Suprapubic skin (tissue), 4 donors: ENCODE measurements around the gene KANSL1. TPM values are rescaled to one million over a fixed set of nuclear protein-coding genes. Genes with fewer than 3 reads are reported as not detected.
A peak's percentile ranks its signal among the peaks of the same experiment; 100 is the strongest.

Experiments
- DNase-seq, 2 donors: peaks; one replicate each; pipeline ENCODE4 v3.0.0-alpha.2; 2019; ENCODE audit warnings: low spot score in 2 of 2
- H3K27ac ChIP-seq: fragments of 200-600 bp; sonication (generic); one replicate; pipeline ENCODE4 v1.5.1; 2019
- H3K27me3 ChIP-seq: fragments of 200-600 bp; sonication (generic); one replicate; pipeline ENCODE4 v1.5.1; 2019
- H3K36me3 ChIP-seq: fragments of 200-600 bp; sonication (generic); one replicate; pipeline ENCODE4 v1.5.1; 2019
- H3K4me1 ChIP-seq: fragments of 200-600 bp; sonication (generic); one replicate; pipeline ENCODE4 v1.5.1; 2019
- H3K4me3 ChIP-seq: fragments of 200-600 bp; sonication (generic); one replicate; pipeline ENCODE4 v1.5.1; 2019; ENCODE audit warnings: mild to moderate bottlenecking
- H3K9me3 ChIP-seq: fragments of 200-600 bp; sonication (generic); one replicate; pipeline ENCODE4 v1.5.1; 2019
- EP300 ChIP-seq: sonication (generic); formaldehyde crosslinking; IDR thresholded peaks from one replicate; pipeline ENCODE4 v1.6.1; 2017; ENCODE audit warnings: antibody characterized with exemption
- POLR2A ChIP-seq, 2 donors: fragments of 450-650 bp; IDR thresholded peaks; one replicate each; pipeline ENCODE4 v1.6.1; 2017; ENCODE audit warnings: antibody characterized with exemption in 2 of 2, mild to moderate bottlenecking in 2 of 2, moderate library complexity in 2 of 2
- POLR2AphosphoS5 ChIP-seq, 3 donors: sonication (generic); formaldehyde crosslinking; IDR thresholded peaks; one replicate each; pipeline ENCODE4 v1.6.1; 2017; ENCODE audit warnings: antibody characterized with exemption in 3 of 3
- WGBS: methylation state at CpG from one replicate; pipeline ENCODE4 v1.1.5; 2018; 5-methylcytosine and 5-hydroxymethylcytosine counted together
- total RNA-seq, 4 donors: library from RNA; depleted of rRNA; stranded (reverse); fragments of >200 nt; gene quantifications; one replicate each; pipeline ENCODE4 v1.1.0, GENCODE V29; 2016
- TF ChIP-seq, protein P1 (sequence below), 2 donors: fragments of 200-600 bp in 1 of 2; fragments of 450-650 bp in 1 of 2; sonication (generic) in 1 of 2; IDR thresholded peaks; one replicate each; pipeline ENCODE4 v1.5.1; 2016 to 2019; ENCODE audit warnings: antibody characterized with exemption in 2 of 2, mild to moderate bottlenecking in 1 of 2, moderate library complexity in 1 of 2

The KANSL1 gene
- total RNA-seq, 4 donors from 2014 or later: 68.2 to 187 (median 79.0) TPM

GRCh38 chr17:46002973-46003316, 190.3 kb downstream of the KANSL1 start:
- Histone ChIP-seq H3K27ac (no peak overlapping the region), H3K27me3 (no peaks in the 10 kb centered on the region), H3K4me3 (no peak overlapping the region), H3K4me1 (peaks cover 9% of the 10 kb centered on the region), H3K36me3 (no peaks in the 10 kb centered on the region), H3K9me3 (no peaks in the 10 kb centered on the region)
- TF ChIP-seq, protein P1, sequence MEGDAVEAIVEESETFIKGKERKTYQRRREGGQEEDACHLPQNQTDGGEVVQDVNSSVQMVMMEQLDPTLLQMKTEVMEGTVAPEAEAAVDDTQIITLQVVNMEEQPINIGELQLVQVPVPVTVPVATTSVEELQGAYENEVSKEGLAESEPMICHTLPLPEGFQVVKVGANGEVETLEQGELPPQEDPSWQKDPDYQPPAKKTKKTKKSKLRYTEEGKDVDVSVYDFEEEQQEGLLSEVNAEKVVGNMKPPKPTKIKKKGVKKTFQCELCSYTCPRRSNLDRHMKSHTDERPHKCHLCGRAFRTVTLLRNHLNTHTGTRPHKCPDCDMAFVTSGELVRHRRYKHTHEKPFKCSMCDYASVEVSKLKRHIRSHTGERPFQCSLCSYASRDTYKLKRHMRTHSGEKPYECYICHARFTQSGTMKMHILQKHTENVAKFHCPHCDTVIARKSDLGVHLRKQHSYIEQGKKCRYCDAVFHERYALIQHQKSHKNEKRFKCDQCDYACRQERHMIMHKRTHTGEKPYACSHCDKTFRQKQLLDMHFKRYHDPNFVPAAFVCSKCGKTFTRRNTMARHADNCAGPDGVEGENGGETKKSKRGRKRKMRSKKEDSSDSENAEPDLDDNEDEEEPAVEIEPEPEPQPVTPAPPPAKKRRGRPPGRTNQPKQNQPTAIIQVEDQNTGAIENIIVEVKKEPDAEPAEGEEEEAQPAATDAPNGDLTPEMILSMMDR (IDR thresholded peaks at IDR 0.05): no peak
- TF ChIP-seq POLR2A (IDR thresholded peaks at IDR 0.05) (no peak), POLR2AphosphoS5 (IDR thresholded peaks at IDR 0.05) (no peak), EP300 (no peak)
- no peak for DNase-seq
- WGBS: 82% methylated on average over 7 of the region's 7 CpGs

- TF ChIP-seq POLR2AphosphoS5 (IDR thresholded peaks at IDR 0.05) (no peak), EP300 (no peak), POLR2A (IDR thresholded peaks at IDR 0.05) (no peak)
- TF ChIP-seq, protein P1 (IDR thresholded peaks at IDR 0.05): peak; percentile 93 to 97
- H3K4me1 ChIP-seq: peaks cover 9% of the 10 kb centered on the region
- no peaks in the 10 kb centered on the region for H3K36me3 ChIP-seq
- 29% methylated on average over 8 of the region's 8 CpGs for WGBS
- no peak overlapping the region for H3K27ac ChIP-seq
- no peak for DNase-seq
- H3K4me3 ChIP-seq: no peak overlapping the region
- no peaks in the 10 kb centered on the region for H3K9me3 ChIP-seq
- H3K27me3 ChIP-seq: no peaks in the 10 kb centered on the region
Observed at GRCh38 chr17:46002311-46002972, 190.8 kb downstream of the KANSL1 start.

DNA sequence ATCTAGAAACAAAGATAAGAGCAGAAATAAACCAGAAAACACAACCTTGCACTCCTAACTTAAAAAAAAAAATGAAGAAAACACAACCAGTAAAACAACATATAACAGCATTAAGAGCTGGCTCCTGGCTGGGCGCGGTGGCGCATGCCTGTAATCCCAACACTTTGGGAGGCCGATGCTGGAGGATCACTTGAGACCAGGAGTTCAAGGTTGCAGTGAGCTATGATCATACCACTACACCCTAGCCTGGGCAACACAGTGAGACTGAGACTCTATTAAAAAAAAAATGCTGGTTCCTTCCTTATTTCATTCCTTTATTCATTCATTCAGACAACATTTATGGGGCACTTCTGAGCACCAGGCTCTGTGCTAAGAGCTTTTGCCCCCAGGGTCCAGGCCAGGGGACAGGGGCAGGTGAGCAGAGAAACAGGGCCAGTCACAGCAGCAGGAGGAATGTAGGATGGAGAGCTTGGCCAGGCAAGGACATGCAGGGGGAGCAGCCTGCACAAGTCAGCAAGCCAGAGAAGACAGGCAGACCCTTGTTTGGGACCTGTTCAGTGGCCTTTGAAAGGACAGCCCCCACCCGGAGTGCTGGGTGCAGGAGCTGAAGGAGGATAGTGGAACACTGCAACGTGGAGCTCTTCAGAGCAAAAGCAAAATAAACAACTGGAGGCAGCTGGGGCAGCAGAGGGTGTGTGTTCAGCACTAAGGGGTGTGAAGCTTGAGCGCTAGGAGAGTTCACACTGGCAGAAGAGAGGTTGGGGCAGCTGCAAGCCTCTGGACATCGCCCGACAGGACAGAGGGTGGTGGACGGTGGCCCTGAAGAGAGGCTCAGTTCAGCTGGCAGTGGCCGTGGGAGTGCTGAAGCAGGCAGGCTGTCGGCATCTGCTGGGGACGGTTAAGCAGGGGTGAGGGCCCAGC, 191.6 kb downstream of the KANSL1 start:
- Histone ChIP-seq H3K36me3 (no peaks in the 10 kb centered on the region), H3K9me3 (no peaks in the 10 kb centered on the region), H3K27me3 (no peaks in the 10 kb centered on the region), H3K4me1 (peaks cover 9% of the 10 kb centered on the region), H3K27ac (no peak overlapping the region), H3K4me3 (no peak overlapping the region)
- TF ChIP-seq EP300 (no peak), POLR2A (IDR thresholded peaks at IDR 0.05) (no peak), POLR2AphosphoS5 (IDR thresholded peaks at IDR 0.05) (no peak)
- TF ChIP-seq, protein P1 (IDR thresholded peaks at IDR 0.05): no peak
- 85% methylated on average over 13 of the region's 13 CpGs for WGBS
- no peak for DNase-seq

- no peak overlapping the region for H3K4me3 ChIP-seq
- TF ChIP-seq POLR2A (IDR thresholded peaks at IDR 0.05): no peak
- TF ChIP-seq, protein P1 (IDR thresholded peaks at IDR 0.05): no peak
- no peak for TF ChIP-seq EP300
- TF ChIP-seq POLR2AphosphoS5 (IDR thresholded peaks at IDR 0.05): no peak
- H3K36me3 ChIP-seq: no peaks in the 10 kb centered on the region
- WGBS: 28% methylated on average over 2 of the region's 2 CpGs
- no peak overlapping the region for H3K27ac ChIP-seq
- no peaks in the 10 kb centered on the region for H3K27me3 ChIP-seq
- H3K4me1 ChIP-seq: peaks cover 9% of the 10 kb centered on the region
- no peak for DNase-seq
- no peaks in the 10 kb centered on the region for H3K9me3 ChIP-seq
Observed at GRCh38 chr17:46000757-46001156, 192.5 kb downstream of the KANSL1 start.

DNA sequence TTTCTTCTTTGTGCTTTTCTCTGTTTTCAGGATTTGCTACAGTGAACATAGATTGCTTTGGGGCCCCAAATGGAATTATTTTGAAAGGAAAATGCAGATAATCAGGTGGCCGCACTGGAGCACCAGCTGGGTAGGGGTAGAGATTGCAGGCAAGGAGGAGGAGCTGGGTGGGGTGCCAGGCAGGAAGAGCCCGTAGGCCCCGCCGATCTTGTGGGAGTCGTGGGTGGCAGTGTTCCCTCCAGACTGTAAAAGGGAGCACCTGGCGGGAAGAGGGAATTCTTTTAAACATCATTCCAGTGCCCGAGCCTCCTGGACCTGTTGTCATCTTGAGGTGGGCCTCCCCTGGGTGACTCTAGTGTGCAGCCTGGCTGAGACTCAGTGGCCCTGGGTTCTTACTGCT, 192.9 kb downstream of the KANSL1 start:
- no peaks in the 10 kb centered on the region for H3K36me3 ChIP-seq
- no peak for DNase-seq
- TF ChIP-seq POLR2A (IDR thresholded peaks at IDR 0.05): no peak
- no peak for TF ChIP-seq EP300
- TF ChIP-seq, protein P1 (IDR thresholded peaks at IDR 0.05): no peak
- no peak for TF ChIP-seq POLR2AphosphoS5 (IDR thresholded peaks at IDR 0.05)
- no peak overlapping the region for H3K27ac ChIP-seq
- WGBS: 47% methylated on average over 7 of the region's 7 CpGs
- no peaks in the 10 kb centered on the region for H3K27me3 ChIP-seq
- no peaks in the 10 kb centered on the region for H3K9me3 ChIP-seq
- peaks cover 9% of the 10 kb centered on the region for H3K4me1 ChIP-seq
- no peak overlapping the region for H3K4me3 ChIP-seq
